CD4-positive, CD25-positive, alpha-beta regulatory T cell (primary cell): ENCODE measurements around the gene SWT1. TPM values are rescaled to one million over a fixed set of nuclear protein-coding genes. Genes with fewer than 3 reads are reported as not detected.

ENCODE experiments used
- ATAC-seq, 2 donors: fragments of 150-1000 bp; cut with Tn5 transposase; one replicate each; pipeline ENCODE4 v1.10.0; 2021; ENCODE audit warnings: low read depth in 2 of 2, moderate number of reproducible peaks in 2 of 2, moderate library complexity in 1 of 2
- DNase-seq, 3 donors: peaks; one replicate each; pipeline versions ENCODE4 v3.0.0 to v3.0.0-alpha.2; 2012 to 2022; ENCODE audit warnings: mixed read lengths in 1 of 3
- H3K27ac ChIP-seq: one replicate; pipeline ENCODE4 v1.7.0; 2013; ENCODE audit warnings: mild to moderate bottlenecking, low read length; ENCODE audit not compliant: insufficient read depth, poor library complexity, severe bottlenecking
- H3K27me3 ChIP-seq: one replicate; pipeline ENCODE4 v1.7.0; 2013; ENCODE audit warnings: low read length; ENCODE audit not compliant: control insufficient read depth, insufficient read depth
- H3K36me3 ChIP-seq: one replicate; pipeline ENCODE4 v1.7.0; 2013; ENCODE audit warnings: mild to moderate bottlenecking, low read length, moderate library complexity; ENCODE audit not compliant: control insufficient read depth, insufficient read depth
- H3K4me1 ChIP-seq: 2 replicates; pipeline ENCODE4 v1.7.0; 2013; ENCODE audit warnings: mild to moderate bottlenecking, low read length; ENCODE audit not compliant: insufficient read depth, control insufficient read depth, poor library complexity, severe bottlenecking
- H3K4me3 ChIP-seq: one replicate; pipeline ENCODE4 v1.7.0; 2013; ENCODE audit warnings: low read depth, mild to moderate bottlenecking, low read length, moderate library complexity
- H3K9me3 ChIP-seq, 2 experiments: 1 replicate in 1 of 2; 2 replicates in 1 of 2; pipeline ENCODE4 v1.7.0; 2013; ENCODE audit warnings: low read length in 2 of 2, mild to moderate bottlenecking in 1 of 2, moderate library complexity in 1 of 2; ENCODE audit not compliant: control insufficient read depth in 2 of 2
- H3K27ac Mint-ChIP-seq, 3 donors: one replicate each; pipeline ENCODE4 v1.8.0; 2020 to 2022; ENCODE audit warnings: mild to moderate bottlenecking in 3 of 3, mixed read lengths in 3 of 3, moderate library complexity in 2 of 3
- H3K27me3 Mint-ChIP-seq: one replicate; pipeline ENCODE4 v1.8.0; 2022; ENCODE audit warnings: mild to moderate bottlenecking, mixed read lengths
- H3K36me3 Mint-ChIP-seq: one replicate; pipeline ENCODE4 v1.8.0; 2020; ENCODE audit warnings: mixed read lengths
- H3K4me1 Mint-ChIP-seq, 4 donors: one replicate each; pipeline ENCODE4 v1.8.0; 2020 to 2022; ENCODE audit warnings: mixed read lengths in 4 of 4, mild to moderate bottlenecking in 1 of 4
- H3K4me3 Mint-ChIP-seq, 4 donors: one replicate each; pipeline ENCODE4 v1.8.0; 2020 to 2022; ENCODE audit warnings: mild to moderate bottlenecking in 4 of 4, mixed read lengths in 4 of 4, moderate library complexity in 3 of 4
- H3K9me3 Mint-ChIP-seq, 7 donors: one replicate each; pipeline ENCODE4 v1.8.0; 2020 to 2022; ENCODE audit warnings: mixed read lengths in 7 of 7, mild to moderate bottlenecking in 3 of 7, moderate library complexity in 2 of 7
- polyA plus RNA-seq, 4 donors: library from polyadenylated mRNA; unstranded; fragments of 300-500 nt; fragmentation: Illumina TruSeq; gene quantifications; one replicate each; pipeline ENCODE4 v1.2.3, GENCODE V29; 2021
- total RNA-seq: library from RNA; stranded (reverse); gene quantifications from one replicate; pipeline ENCODE4 v1.2.3, GENCODE V29; 2022

SWT1 gene, protein sequence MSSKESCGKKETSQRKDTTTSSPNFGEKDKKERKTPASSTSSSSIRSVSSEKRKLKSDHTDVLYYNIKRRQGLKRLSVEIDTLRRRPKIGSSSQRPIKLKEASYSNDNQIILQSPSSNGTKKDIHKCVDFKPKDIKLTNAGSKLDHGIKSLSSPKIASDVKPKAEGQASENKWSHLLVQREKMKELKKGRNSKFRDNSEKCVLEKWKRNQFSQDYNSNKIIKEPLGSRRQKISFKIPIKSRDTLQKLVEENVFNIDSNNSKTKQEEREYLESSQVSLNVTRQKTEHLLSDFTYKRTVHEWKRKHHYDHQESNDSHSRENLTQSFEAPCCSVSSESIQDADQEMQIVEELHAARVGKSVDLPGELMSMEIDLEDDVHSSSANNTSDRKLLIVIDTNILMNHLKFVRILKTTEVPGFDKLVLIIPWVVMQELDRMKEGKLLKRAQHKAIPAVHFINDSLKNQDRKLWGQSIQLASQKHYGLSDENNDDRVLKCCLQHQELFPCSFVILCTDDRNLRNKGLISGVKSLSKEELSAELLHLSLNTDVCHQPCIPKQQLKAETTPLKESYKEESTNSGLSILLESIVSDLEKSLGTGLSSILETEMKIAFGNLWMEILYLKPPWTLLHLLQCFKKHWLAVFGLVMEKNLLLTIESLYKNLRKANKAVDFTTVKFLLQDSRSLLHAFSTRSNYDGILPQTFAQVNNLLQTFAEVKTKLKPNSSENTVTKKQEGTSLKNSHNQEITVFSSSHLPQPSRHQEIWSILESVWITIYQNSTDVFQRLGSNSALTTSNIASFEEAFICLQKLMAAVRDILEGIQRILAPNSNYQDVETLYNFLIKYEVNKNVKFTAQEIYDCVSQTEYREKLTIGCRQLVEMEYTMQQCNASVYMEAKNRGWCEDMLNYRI
- total RNA-seq (8.1 TPM), polyA plus RNA-seq (1 to 10 TPM; 6.0 to 9.8 (median 7.5) TPM)

DNA sequence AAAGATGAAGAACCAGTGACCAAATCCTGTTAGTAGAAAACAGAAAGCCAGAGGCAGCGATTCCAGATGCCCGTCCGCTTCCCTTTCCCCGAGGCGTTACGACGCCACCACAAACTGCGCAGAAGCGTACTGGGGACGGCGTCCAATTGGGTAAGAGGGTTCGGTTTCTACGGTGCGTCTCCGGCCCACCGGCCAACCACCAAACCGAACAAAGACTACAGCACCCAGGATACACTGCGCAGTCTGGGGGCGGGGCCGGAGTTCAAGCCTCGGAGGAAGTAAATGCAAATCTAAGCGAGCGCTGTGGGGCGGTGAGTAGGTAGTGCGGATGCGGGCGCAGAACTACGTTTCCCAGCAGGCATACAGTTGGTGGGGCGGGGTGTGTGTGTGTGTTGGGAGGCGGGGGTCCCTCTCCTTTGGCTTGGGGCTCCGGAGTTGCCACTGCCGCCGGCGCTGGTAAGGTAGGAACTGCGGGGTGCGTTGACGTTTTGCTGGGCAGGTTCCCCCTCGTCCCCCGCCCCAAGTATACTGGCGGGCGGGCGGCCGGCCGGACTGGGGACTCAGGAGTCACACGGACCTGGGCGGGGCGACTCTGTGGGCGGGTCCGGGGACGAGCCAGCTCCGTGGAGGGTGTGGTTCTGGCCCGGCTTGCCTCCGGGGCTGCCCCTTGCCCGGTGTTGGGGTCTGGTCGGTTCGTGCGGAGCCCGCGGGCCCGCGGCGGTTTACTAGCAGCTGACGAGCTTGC, at the start of gene SWT1, which contains the start of gene TRMT1L:
TSS of gene SWT1 (plus strand) at position 314 of the 745 bp plus-strand sequence. CDS start 3,675 bp downstream, outside the sequence.
TSS of gene TRMT1L (minus strand) at position 100 of the 745 bp plus-strand sequence. CDS start 241 bp downstream, outside the sequence.
- Mint-ChIP-seq H3K4me1 (peaks cover 30 to 68% (median 45%) of the 10 kb centered on the region in 4 donors), H3K27ac (peak within 1 kb of the TSS; percentile 98 to 100 (median 99)), H3K9me3 (no peaks in the 10 kb centered on the region), H3K4me3 (peak within 1 kb of the TSS; percentile 90 to 100 (median 95)), H3K36me3 (peaks cover 18% of the 10 kb centered on the region), H3K27me3 (no peaks in the 10 kb centered on the region)
- no peaks in the 10 kb centered on the region for H3K27me3 ChIP-seq
- H3K9me3 ChIP-seq = no peaks in the 10 kb centered on the region
- DNase-seq (peak; percentile 98 to 100 (median 98)), ATAC-seq (peak; percentile 93 to 94)
- H3K27ac ChIP-seq = peak within 1 kb of the TSS; percentile 97
- H3K4me3 ChIP-seq = peak within 1 kb of the TSS; percentile 97
- H3K36me3 ChIP-seq = no peaks in the 10 kb centered on the region
- peaks cover 48% of the 10 kb centered on the region for H3K4me1 ChIP-seq

DNA sequence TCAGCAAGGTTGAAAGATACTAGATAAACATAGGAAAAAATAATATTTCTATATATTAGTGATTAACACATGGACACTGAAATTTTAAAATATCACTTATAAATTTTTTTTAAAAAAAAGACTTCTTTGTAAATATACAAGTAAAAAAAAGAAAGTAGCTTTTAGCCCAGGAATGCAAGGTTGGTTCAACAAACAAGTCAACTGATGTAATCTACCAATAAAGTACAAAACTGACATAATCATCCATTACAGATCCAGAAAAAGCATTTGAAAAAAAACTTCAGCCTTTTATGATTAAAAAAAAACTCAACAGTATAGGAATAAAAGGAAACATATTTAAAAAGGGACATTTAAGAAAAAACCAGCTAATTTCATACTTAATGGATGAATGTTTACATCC, 48.6 kb upstream of the SWT1 start:
- peaks cover 5 to 28% (median 14%) of the 10 kb centered on the region in 7 donors for H3K9me3 Mint-ChIP-seq

DNA sequence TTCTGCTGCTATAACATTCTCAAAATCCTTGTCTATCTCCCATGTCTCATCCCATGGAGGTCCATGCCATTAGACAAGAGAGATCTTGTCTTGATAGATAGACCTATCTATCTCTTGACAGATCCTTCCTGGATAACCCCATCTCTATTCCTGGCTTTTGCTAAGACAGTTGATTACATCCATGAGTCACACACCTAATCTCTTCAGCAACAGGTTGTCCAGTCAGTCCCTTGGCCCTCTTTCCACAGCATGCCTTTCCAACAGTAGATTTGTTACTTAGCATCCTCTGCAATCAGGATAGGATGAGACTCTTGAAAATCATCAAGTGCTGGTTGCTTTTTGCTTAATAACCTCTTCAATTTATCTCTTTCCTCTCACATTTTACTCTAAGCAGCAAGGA, 46.8 kb upstream of the SWT1 start:
- Histone ChIP-seq H3K27me3 (no peaks in the 10 kb centered on the region), H3K4me1 (no peaks in the 10 kb centered on the region), H3K27ac (no peak overlapping the region), H3K36me3 (no peaks in the 10 kb centered on the region), H3K4me3 (no peak overlapping the region), H3K9me3 (peaks cover 14 to 19% of the 10 kb centered on the region in 2 experiments)
- ATAC-seq (no peak), DNase-seq (no peak)
- H3K4me3 Mint-ChIP-seq = no peak overlapping the region
- peaks cover 5 to 28% (median 14%) of the 10 kb centered on the region in 7 donors for H3K9me3 Mint-ChIP-seq
- no peaks in the 10 kb centered on the region for H3K27me3 Mint-ChIP-seq
- H3K36me3 Mint-ChIP-seq = peaks cover 4% of the 10 kb centered on the region
- H3K27ac Mint-ChIP-seq = no peak overlapping the region
- peaks cover 0 to 8% (median 2%) of the 10 kb centered on the region in 4 donors for H3K4me1 Mint-ChIP-seq

More for the DNA sequence above, 48.6 kb upstream of the SWT1 start:
- peaks cover 10% of the 10 kb centered on the region for H3K36me3 Mint-ChIP-seq
- ATAC-seq (no peak), DNase-seq (peak in 1 of 3 donors; percentile 14)
- H3K9me3 ChIP-seq = peaks cover 14 to 19% of the 10 kb centered on the region in 2 experiments
- H3K27me3 Mint-ChIP-seq = no peaks in the 10 kb centered on the region
- H3K36me3 ChIP-seq = no peaks in the 10 kb centered on the region
- H3K27ac ChIP-seq = no peak overlapping the region
- H3K27ac Mint-ChIP-seq = no peak overlapping the region
- H3K27me3 ChIP-seq = no peaks in the 10 kb centered on the region
- peaks cover 0 to 9% (median 2%) of the 10 kb centered on the region in 4 donors for H3K4me1 Mint-ChIP-seq
- no peaks in the 10 kb centered on the region for H3K4me1 ChIP-seq
- no peak overlapping the region for H3K4me3 ChIP-seq
- H3K4me3 Mint-ChIP-seq = no peak overlapping the region

DNA sequence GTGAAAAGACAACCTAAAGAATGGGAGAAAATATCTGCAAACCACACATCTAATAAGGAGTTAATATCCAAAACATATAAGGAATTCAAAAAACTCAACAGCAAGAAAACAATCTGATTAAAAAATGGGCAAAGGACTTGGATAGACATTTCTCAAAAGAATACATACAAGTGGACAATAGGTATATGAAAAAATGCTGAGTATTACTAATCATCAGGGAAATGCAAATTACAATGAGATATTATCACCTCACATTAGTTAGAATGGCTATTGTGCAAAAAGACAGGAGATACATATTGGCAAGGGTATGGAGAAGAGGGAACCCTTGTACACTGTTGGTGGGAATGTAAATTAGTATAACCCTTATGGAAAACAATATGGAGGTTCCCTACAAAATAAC, 45.1 kb upstream of the SWT1 start:
- H3K27ac ChIP-seq = no peak overlapping the region
- H3K9me3 Mint-ChIP-seq = peaks cover 0 to 28% (median 13%) of the 10 kb centered on the region in 7 donors
- H3K4me1 Mint-ChIP-seq = peaks cover 0 to 5% (median 0%) of the 10 kb centered on the region in 4 donors
- no peak overlapping the region for H3K27ac Mint-ChIP-seq
- ATAC-seq (no peak), DNase-seq (no peak)
- peaks cover 14 to 19% of the 10 kb centered on the region in 2 experiments for H3K9me3 ChIP-seq
- no peaks in the 10 kb centered on the region for H3K4me1 ChIP-seq
- no peaks in the 10 kb centered on the region for H3K27me3 Mint-ChIP-seq
- no peaks in the 10 kb centered on the region for H3K27me3 ChIP-seq
- H3K36me3 Mint-ChIP-seq = peaks cover 7% of the 10 kb centered on the region
- H3K4me3 ChIP-seq = no peak overlapping the region
- no peaks in the 10 kb centered on the region for H3K36me3 ChIP-seq
- H3K4me3 Mint-ChIP-seq = no peak overlapping the region

DNA sequence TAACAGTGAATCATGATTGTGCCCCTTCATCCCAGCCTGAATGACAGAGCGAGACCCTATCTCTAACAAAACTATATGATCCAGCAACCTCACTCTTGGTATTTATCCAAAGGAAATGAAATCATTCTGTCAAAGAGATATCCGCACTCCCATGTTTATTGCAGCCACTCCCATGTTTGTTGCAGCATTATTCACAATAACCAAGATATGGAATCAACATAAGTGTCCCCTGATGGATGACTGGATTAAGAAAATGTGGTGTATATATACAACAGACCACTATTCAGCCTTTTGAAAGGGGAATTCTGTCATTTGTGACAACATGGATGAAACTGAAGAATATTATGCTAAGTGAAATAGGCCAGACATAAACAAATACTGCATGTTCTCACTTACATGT, 44.6 kb upstream of the SWT1 start:
- peaks cover 0 to 5% (median 0%) of the 10 kb centered on the region in 4 donors for H3K4me1 Mint-ChIP-seq
- ATAC-seq (no peak), DNase-seq (no peak)
- no peak overlapping the region for H3K4me3 Mint-ChIP-seq
- no peaks in the 10 kb centered on the region for H3K27me3 Mint-ChIP-seq
- Histone ChIP-seq H3K4me1 (no peaks in the 10 kb centered on the region), H3K9me3 (peaks cover 14 to 19% of the 10 kb centered on the region in 2 experiments), H3K27ac (no peak overlapping the region), H3K4me3 (no peak overlapping the region), H3K27me3 (no peaks in the 10 kb centered on the region), H3K36me3 (peaks cover 4% of the 10 kb centered on the region)
- H3K27ac Mint-ChIP-seq = no peak overlapping the region
- peaks cover 0 to 24% (median 8%) of the 10 kb centered on the region in 7 donors for H3K9me3 Mint-ChIP-seq
- peaks cover 12% of the 10 kb centered on the region for H3K36me3 Mint-ChIP-seq

DNA sequence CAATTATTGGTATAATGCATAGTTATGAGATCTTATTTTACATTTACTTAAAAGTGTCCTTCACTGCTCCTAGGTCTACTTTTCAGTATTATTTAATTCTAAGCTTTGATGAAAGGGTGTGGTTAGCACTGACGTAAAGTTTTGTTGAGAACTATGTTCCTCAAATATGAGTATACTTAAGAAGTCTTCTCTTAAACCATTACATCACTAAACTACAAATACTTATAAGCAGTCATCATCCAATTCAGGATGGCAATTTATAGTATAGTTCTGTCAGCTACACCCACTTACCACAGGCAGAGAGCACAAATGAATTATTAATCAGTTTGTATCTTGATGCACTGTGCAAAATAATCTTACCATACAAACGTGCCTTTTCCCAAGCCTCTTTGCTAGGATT, 27.3 kb upstream of the SWT1 start:
- Histone ChIP-seq H3K4me1 (no peaks in the 10 kb centered on the region), H3K36me3 (peaks cover 57% of the 10 kb centered on the region), H3K27me3 (no peaks in the 10 kb centered on the region), H3K4me3 (no peak overlapping the region), H3K9me3 (peaks cover 0 to 4% of the 10 kb centered on the region in 2 experiments), H3K27ac (no peak overlapping the region)
- DNase-seq (no peak), ATAC-seq (no peak)
- Mint-ChIP-seq H3K4me1 (peaks cover 0 to 22% (median 0%) of the 10 kb centered on the region in 4 donors), H3K27me3 (no peaks in the 10 kb centered on the region), H3K4me3 (no peak overlapping the region), H3K27ac (peak overlapping the region in 1 of 3 donors; percentile 10), H3K9me3 (peaks cover 0 to 5% (median 3%) of the 10 kb centered on the region in 7 donors), H3K36me3 (peaks cover 62% of the 10 kb centered on the region)

DNA sequence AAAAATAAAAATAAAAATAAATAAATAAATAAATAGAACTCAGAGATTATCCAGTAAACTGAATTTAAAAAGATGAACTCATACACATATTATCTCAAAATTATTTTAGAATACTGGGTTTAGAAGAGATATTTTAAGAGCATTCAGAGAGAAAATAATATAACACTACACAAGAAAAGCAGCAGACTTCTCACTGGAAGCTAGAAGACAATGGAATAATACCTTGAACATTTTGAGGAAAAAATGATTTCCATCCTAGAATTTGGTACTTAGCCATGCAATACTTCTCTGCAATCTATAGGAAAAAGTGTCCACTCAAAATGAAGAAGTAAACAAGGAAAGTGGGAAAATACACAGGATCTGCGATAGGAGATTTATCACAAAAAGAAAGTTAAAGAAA, 24.4 kb upstream of the SWT1 start:
- no peaks in the 10 kb centered on the region for H3K4me1 ChIP-seq
- no peak overlapping the region for H3K4me3 ChIP-seq
- Mint-ChIP-seq H3K27ac (no peak overlapping the region), H3K4me3 (no peak overlapping the region), H3K27me3 (no peaks in the 10 kb centered on the region), H3K36me3 (peaks cover 66% of the 10 kb centered on the region), H3K4me1 (peaks cover under 1 to 29% (median 5%) of the 10 kb centered on the region in 4 donors), H3K9me3 (peaks cover 0 to 5% (median 3%) of the 10 kb centered on the region in 7 donors)
- ATAC-seq (no peak), DNase-seq (no peak)
- peaks cover 0 to 4% of the 10 kb centered on the region in 2 experiments for H3K9me3 ChIP-seq
- H3K36me3 ChIP-seq = peaks cover 57% of the 10 kb centered on the region
- H3K27ac ChIP-seq = no peak overlapping the region
- H3K27me3 ChIP-seq = no peaks in the 10 kb centered on the region
